ENCODE results near the gene UBE2E2.

Gene UBE2E2

DNA sequence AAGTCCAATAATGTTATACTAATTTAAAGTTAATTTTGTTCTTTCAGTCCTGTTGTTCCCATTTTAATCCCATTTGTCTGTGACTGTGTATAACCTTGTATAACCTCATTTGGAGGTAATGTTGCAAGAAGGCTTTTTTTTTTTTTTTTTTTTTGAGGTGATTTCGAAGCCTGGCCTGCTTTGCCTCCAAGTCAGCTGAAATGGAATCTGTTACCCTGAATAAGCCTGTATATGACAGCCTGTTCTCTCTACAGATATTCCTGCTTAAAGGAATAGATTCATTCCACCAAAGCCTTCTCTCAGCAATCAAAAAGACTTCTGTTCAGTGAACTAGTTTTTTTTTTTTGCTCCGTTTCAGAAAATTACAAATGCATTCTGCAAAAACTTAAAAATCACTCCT, 330.9 kb downstream of the UBE2E2 start:
- H3K27me3 ChIP-seq (ENCODE audit: insufficient read depth, low read length, poor library complexity, severe bottlenecking), result no peaks in the 10 kb centered on the region
- H2AFZ ChIP-seq (ENCODE audit: low read length), result no peak overlapping the region
- H3K4me3 ChIP-seq (ENCODE audit: low read length, poor library complexity, severe bottlenecking), result no peak overlapping the region
- no peaks in the 10 kb centered on the region for H3K79me2 ChIP-seq (ENCODE audit: insufficient read depth, low read length)
- H3K4me2 ChIP-seq (ENCODE audit: low read depth, low read length, poor library complexity, severe bottlenecking), result no peak overlapping the region
- H3K36me3 ChIP-seq (ENCODE audit: insufficient read depth, low read length), result no peaks in the 10 kb centered on the region
- H4K20me1 ChIP-seq (ENCODE audit: insufficient read depth, low read length, poor library complexity, severe bottlenecking), result no peaks in the 10 kb centered on the region
- H3K9me3 ChIP-seq (ENCODE audit: insufficient read depth, low read depth, low read length), result no peaks in the 10 kb centered on the region
- no peaks in the 10 kb centered on the region for H3F3A ChIP-seq (ENCODE audit: low read depth)
- no peaks in the 10 kb centered on the region for H3K9me2 ChIP-seq (replicated peaks; ENCODE audit: low read depth, low read length)
- TF ChIP-seq, protein P1, sequence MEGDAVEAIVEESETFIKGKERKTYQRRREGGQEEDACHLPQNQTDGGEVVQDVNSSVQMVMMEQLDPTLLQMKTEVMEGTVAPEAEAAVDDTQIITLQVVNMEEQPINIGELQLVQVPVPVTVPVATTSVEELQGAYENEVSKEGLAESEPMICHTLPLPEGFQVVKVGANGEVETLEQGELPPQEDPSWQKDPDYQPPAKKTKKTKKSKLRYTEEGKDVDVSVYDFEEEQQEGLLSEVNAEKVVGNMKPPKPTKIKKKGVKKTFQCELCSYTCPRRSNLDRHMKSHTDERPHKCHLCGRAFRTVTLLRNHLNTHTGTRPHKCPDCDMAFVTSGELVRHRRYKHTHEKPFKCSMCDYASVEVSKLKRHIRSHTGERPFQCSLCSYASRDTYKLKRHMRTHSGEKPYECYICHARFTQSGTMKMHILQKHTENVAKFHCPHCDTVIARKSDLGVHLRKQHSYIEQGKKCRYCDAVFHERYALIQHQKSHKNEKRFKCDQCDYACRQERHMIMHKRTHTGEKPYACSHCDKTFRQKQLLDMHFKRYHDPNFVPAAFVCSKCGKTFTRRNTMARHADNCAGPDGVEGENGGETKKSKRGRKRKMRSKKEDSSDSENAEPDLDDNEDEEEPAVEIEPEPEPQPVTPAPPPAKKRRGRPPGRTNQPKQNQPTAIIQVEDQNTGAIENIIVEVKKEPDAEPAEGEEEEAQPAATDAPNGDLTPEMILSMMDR (conservative IDR thresholded peaks at IDR 0.05; ENCODE audit: low read length), result no peak
- no peak for TF ChIP-seq EZH2phosphoT487 (IDR thresholded peaks at IDR 0.05; ENCODE audit: borderline replicate concordance)
- peaks cover 8% of the 10 kb centered on the region for H3K4me1 ChIP-seq (ENCODE audit: insufficient read depth, low read length, poor library complexity, severe bottlenecking)
- H3K9ac ChIP-seq (ENCODE audit: low read depth, low read length, poor library complexity, severe bottlenecking), result no peak overlapping the region

DNA sequence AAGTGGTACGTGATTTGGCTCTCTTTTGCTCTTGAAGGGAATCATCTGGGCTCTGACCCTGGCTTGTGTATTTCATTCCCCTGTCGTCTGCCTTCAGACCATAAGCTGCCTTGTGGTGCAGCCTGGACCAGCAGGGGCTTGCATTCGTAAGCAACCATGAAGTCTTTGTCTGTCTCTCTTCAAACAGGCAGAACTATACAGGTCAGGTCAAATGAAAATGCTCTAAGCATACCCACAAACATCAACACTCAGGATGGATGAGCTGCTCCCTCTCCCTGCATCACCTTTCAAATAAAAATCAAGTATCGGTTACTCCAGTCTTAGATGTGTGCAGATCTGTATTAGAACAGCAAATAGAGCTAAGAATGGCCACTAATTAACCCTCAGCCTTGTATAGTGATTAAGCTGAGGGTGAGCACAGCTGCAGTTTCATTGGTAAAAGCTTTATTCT, 334.0 kb downstream of the UBE2E2 start:
- TF ChIP-seq, protein P1 (conservative IDR thresholded peaks at IDR 0.05; ENCODE audit: low read length), result no peak
- no peak for TF ChIP-seq EZH2phosphoT487 (IDR thresholded peaks at IDR 0.05; ENCODE audit: borderline replicate concordance)
- H3K9me2 ChIP-seq (replicated peaks; ENCODE audit: low read depth, low read length), result no peaks in the 10 kb centered on the region

DNA sequence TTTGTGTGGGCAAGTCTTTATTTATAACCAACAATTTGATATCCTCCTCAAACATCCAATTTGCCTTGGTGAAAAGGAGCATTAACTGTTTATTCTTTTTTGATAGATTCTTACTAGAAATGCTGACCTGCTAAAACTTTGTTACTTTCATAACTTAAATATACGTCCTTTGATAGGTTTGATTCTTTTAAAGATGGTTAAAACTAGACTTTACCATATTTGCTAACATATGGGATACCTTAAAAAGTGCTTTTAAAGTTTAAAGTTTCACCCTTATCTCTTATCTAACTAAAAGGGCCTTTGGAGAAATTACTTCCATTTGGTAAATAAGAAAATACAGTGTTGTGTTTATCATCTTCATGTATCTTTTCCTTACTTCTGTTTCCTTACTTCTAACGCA, 336.1 kb downstream of the UBE2E2 start:
- Histone ChIP-seq H2AFZ (ENCODE audit: low read length) (no peak overlapping the region), H3K9me3 (ENCODE audit: insufficient read depth, low read depth, low read length) (no peaks in the 10 kb centered on the region), H3F3A (ENCODE audit: low read depth) (no peaks in the 10 kb centered on the region), H3K79me2 (ENCODE audit: insufficient read depth, low read length) (no peaks in the 10 kb centered on the region), H3K27me3 (ENCODE audit: insufficient read depth, low read length, poor library complexity, severe bottlenecking) (no peaks in the 10 kb centered on the region), H3K4me2 (ENCODE audit: low read depth, low read length, poor library complexity, severe bottlenecking) (no peak overlapping the region), H3K4me1 (ENCODE audit: insufficient read depth, low read length, poor library complexity, severe bottlenecking) (no peaks in the 10 kb centered on the region), H4K20me1 (ENCODE audit: insufficient read depth, low read length, poor library complexity, severe bottlenecking) (no peaks in the 10 kb centered on the region), H3K9me2 (replicated peaks; ENCODE audit: low read depth, low read length) (no peaks in the 10 kb centered on the region), H3K9ac (ENCODE audit: low read depth, low read length, poor library complexity, severe bottlenecking) (no peak overlapping the region), H3K4me3 (ENCODE audit: low read length, poor library complexity, severe bottlenecking) (no peak overlapping the region), H3K36me3 (ENCODE audit: insufficient read depth, low read length) (no peaks in the 10 kb centered on the region)
- TF ChIP-seq EZH2phosphoT487 (IDR thresholded peaks at IDR 0.05; ENCODE audit: borderline replicate concordance), result no peak
- TF ChIP-seq, protein P1 (conservative IDR thresholded peaks at IDR 0.05; ENCODE audit: low read length), result no peak

More for the DNA sequence above, 334.0 kb downstream of the UBE2E2 start:
- Histone ChIP-seq H3K27me3 (ENCODE audit: insufficient read depth, low read length, poor library complexity, severe bottlenecking) (no peaks in the 10 kb centered on the region), H3F3A (ENCODE audit: low read depth) (no peaks in the 10 kb centered on the region), H3K9me3 (ENCODE audit: insufficient read depth, low read depth, low read length) (no peaks in the 10 kb centered on the region), H3K9ac (ENCODE audit: low read depth, low read length, poor library complexity, severe bottlenecking) (no peak overlapping the region), H2AFZ (ENCODE audit: low read length) (no peak overlapping the region), H3K79me2 (ENCODE audit: insufficient read depth, low read length) (no peaks in the 10 kb centered on the region), H4K20me1 (ENCODE audit: insufficient read depth, low read length, poor library complexity, severe bottlenecking) (no peaks in the 10 kb centered on the region), H3K4me2 (ENCODE audit: low read depth, low read length, poor library complexity, severe bottlenecking) (no peak overlapping the region), H3K4me1 (ENCODE audit: insufficient read depth, low read length, poor library complexity, severe bottlenecking) (no peaks in the 10 kb centered on the region), H3K36me3 (ENCODE audit: insufficient read depth, low read length) (no peaks in the 10 kb centered on the region), H3K4me3 (ENCODE audit: low read length, poor library complexity, severe bottlenecking) (no peak overlapping the region)
